Putamen (tissue), 1 donor: ENCODE measurements around the gene R3HDM1.
"Not testable (repeated sequence)": the region's sequence is repeated elsewhere in the genome, so short reads cannot be mapped to it uniquely, and the experiment has no call there.

Source experiments
- DNase-seq: peaks from one replicate; pipeline ENCODE4 v3.0.0-alpha.2; 2016; ENCODE audit warnings: low spot score

R3HDM1 gene

GRCh38 chr2:135573620-135574019 lies 42.3 kb downstream of the R3HDM1 start:
- no peak for DNase-seq

GRCh38 chr2:135581282-135581681 lies 50.0 kb downstream of the R3HDM1 start:
- DNase-seq = no peak

DNA sequence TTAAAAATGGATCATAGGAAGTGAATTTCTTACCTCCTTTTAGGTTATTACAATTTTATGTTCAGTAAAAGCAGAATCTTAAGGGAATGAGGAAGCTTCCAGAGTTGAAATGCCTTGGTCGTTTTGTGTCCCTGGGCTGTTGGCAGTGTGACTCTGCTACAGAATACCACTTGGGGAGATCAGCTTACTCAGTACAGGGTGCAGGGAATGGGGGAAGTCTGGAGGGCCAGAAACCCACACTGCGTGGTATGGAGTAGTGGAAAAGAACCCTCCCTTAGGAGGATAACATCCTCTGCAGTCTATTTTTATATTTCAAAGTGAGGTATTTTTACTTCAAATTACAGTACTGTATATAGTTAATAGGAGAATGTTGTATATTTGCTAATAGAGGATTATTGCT lies 51.1 kb downstream of the R3HDM1 start:
- no peak for DNase-seq

DNA sequence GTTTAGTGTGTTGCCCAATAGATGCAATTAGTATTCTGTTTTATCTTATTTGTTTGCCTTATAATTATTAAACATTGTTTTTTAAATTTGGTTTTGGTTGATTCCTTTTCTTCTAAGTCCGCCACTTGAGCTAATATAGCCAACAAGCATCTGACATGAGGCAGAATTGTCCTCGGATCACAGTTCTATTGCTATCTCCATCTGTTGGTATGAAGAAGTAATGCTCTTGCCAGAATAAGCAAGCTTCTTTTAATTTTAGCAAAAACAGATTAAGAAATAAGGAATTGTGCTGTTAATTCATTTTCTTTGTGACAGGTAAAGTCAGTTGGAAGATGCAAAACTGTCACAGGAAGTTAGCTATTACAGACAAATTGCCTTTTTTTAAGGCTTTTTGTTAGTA lies 54.3 kb downstream of the R3HDM1 start:
- DNase-seq = no peak

DNA sequence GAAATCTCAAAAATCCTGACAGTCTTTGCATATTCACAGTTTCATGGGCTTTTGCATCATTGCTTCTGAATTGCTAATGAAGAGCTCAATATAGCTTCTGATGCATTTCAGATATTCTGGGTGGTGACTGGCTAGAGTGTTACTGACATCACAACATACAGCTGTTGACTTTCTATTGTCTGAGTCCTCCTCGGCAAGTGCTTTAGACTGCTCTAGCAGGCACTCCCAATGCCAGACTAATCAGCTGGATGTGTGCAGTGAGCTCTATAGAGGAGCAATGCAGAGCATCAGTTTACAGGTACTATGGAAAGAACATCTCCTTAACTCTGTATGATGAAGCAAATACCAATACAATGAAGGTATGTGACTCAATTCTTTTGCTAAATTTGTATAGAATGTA lies 54.9 kb downstream of the R3HDM1 start:
- DNase-seq = no peak

DNA sequence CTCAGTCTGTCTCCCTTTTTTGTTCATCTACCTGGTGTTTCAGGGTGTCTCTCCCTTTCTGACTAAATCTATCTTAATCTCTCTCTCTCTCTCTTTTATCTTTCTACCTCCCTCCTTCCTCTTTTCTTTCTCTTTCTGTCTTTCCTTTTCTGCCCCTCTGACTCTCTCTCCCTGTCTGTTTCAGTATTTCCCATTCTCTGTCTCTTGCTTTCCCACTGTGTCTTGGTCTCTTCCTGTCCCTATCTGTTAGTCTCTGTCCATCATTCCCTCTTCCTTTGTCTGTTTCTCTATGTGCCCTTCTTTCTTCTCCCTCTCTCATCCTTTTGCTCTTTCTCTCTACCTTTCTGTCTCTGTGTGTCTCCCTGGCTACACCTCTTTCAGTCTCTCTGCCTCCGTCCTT lies 56.7 kb downstream of the R3HDM1 start:
- DNase-seq = no peak

DNA sequence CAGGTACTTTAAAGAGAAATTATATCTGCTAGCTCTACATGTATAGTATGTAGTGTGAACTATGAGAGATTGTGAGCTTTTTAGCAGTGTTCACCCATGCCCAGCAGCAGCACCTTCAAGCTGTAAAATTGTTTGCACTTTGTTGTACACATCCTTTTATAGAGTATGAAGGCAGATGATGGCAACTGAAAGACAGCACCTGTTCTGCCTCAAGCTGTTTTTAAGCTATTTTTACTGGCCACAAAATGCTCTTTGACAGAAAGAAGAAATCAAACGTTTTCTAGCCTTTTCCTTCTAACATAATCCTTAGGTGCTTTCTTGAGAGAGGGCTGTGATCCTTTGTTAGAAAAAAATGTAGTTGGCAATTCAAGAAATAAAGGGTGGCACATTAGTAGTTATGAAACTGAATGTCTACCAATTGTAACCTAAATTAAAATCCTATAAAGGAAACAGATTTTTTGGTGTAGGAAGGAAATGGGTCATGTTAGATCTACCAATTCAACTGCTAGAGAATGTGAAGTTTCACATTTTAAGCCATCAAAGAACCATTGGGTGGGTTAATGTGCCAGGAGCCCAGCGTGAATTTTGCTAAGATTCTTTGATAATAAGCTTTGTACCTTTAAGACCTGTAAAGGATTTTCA lies 59.5 kb downstream of the R3HDM1 start:
- no peak for DNase-seq

DNA sequence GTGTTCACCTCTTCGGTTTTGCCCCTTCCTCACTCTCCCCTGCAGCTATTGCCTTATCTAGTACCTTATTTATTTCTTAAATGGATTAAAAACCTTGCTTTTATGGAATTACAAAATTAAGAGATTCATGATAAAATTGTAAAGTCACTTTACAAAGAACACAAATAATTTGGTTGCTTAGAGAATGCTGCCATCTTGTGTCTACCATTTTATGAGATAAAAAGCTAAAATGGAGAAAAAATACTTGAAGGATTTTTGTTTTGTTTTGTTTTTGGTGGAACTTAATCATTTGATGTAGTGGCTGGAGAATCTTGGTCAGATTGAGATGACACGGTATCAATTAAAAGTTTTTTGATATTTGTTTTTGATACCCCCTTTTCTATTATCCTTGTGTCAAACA lies 69.6 kb downstream of the R3HDM1 start:
- DNase-seq = no peak

DNA sequence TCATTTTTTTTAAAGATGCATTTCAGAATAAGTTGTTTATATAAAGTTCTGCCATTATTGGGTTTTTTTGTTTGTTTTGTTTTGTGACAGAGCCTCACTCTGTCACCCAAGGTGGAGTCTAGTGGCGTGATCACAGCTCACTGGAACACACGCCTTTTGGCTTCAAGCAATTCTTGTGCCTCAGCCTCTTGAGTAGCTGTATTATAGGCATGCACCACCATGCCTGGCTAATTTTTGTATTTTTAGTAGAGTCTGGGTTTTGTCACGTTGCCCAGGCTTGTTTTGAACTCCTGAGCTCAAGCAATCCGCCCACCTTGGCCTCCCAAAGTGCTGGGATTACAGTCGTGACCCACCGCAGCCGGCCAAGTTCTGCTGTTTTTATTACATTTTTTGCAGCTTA lies 72.3 kb downstream of the R3HDM1 start:
- DNase-seq = no peak

DNA sequence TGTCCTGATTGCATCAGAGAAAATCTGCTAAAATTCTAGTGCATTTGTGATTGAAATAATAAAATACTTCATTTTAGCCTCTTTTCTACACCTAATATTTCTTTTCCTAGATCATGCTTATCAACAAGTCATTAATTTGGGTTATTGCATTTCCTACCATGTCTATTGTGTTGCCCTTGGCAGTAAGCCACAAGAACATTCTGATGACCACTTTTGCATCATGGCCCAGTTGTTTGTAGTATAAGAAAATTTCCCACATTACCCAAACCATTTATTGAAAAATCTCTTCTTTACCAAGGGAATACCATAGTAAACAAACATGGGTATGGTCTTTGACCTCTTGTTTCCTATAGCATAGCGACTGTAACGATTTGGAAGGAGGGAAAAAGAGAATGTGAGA lies 76.3 kb downstream of the R3HDM1 start:
- no peak for DNase-seq

DNA sequence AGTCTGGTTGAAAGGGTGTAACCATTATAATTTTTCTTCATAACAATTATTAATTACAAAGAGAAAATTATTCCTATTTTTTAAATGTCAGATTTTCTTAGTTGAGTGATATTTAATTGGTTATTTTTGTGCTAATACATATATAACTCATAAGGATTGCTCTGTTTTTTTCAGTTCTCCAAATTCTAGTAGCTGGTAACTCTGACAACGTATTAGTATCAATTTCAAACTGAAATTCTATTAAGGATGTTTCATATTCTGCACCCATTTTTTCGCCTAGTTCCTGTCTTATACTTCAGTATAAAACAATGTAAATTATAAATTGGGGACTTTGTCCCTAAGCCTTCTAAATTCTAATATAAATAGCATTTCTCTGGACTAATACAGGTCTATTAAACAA lies 81.0 kb downstream of the R3HDM1 start:
- no peak for DNase-seq

GRCh38 chr2:135615404-135615803 lies 84.1 kb downstream of the R3HDM1 start:
- DNase-seq = no peak

GRCh38 chr2:135617501-135618015 lies 86.3 kb downstream of the R3HDM1 start:
- DNase-seq = no peak

GRCh38 chr2:135620198-135620597 lies 88.9 kb downstream of the R3HDM1 start:
- DNase-seq = no peak

DNA sequence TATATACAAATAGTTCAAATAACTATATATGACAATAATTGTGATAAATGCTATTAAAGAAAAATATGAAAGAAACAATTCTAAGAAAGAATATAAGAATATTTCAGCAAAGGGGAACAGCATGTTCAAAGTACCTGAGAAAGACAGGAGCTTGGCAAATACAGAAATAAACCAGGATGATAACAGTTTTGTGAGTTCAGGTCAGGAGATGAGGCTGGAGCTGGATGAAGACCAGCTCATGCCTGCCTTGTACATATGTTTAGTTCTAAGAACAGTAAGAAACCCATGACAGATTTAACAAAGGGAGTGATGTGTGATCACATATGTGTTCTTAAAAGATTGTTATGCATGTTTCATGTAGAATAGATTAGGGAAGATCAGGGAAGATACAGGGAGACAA lies 98.2 kb downstream of the R3HDM1 start:
- no peak for DNase-seq

- DNase-seq = not testable (repeated sequence)
Measured at GRCh38 chr2:135630034-135630433, 98.8 kb downstream of the R3HDM1 start.

- DNase-seq = no peak
Measured at GRCh38 chr2:135630488-135630887, 99.2 kb downstream of the R3HDM1 start.

GRCh38 chr2:135633582-135633981 lies 102.3 kb downstream of the R3HDM1 start:
- DNase-seq = no peak

DNA sequence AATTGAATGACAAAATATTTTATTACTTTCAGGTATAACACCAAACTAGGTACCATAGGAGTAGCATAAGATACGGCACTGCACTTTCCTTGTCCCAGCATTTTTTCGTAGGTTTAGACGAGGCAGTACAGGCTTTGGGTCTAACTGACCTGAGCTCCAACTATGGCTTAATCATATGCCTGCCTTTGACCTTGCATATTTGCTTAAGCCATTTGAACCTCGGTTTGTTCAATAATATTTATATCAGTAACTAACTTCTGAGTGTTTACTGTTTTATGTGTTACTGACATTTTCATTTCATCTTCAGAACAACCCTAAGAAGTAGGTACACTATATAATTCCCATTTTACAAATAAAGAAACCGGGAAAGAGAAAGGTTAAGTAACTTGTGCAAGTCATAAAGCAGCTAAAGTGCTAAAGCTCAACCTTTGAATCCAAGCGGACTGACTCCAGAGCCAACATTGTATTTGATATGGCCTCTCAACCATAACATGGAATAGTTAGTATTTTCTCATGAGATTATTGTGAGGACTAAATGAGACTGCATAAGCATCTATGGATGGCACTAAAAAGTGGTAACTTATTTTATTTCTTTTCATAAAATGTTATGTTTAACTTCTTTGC lies 104.0 kb downstream of the R3HDM1 start:
- DNase-seq = no peak

DNA sequence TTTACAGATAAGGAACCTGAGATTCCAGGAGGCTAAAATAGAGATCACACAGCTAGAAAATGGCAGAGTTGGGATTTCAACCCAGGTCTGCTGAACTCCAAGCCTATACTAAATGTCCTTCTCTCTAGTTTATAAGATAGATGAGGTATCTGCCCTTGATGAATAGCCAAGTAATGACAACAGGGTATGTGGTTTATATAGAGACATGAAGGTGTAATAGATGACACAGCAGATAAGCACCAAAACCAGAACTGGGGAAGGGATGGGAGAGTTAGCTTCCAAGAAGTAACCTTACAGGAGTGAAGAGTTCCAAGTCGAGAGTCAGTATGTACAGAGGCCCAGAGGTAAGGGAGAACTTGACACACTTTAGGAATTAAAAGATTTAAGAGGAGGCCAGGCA lies 105.7 kb downstream of the R3HDM1 start:
- DNase-seq = no peak

DNA sequence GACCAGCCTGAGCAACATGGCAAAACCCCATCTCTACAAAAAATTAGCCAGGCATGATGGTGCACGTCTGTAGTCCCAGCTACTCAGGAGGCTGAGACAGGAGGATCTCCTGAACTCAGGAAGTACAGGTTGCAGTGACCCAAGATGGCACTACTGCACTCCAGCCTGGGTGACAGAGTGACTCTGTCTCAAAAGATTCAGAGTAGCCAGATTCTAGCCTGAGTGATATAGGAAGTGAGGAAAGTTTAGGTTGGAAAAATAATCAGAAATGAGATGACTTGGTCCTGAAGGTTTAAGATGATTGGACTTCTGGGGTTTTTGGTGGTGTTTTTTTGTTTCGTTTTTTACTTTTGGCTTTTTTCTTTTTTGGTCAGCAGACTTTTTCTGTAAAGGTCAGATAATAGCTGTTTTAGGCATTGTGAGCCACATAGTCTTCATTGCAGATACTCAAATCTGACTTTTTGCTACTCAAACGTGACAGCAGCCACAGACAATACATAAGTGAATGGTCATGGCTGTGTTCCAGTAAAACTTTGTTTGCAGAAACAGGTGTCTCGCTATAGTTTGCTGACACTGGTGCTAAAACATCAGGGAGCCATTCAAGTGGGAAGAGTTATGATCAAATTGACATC lies 106.3 kb downstream of the R3HDM1 start:
- no peak for DNase-seq

- no peak for DNase-seq
Measured at GRCh38 chr2:135638825-135639224, 107.5 kb downstream of the R3HDM1 start.
